Endothelial cell of umbilical vein (primary cell): Measurements from ENCODE around the gene SLC19A1. TPM values are rescaled to one million over a fixed set of nuclear protein-coding genes. Genes with fewer than 3 reads are reported as not detected.

Experiments
- BruUV-seq: library from RNA; stranded (reverse); fragments of 400-500 nt; replicated peaks from 2 replicates; lab custom pipeline; 2021; lab: Mats Ljungman, UMichigan
- CTCF ChIA-PET: fragments of 300-600, 350-600 bp; sonication (Branson Sonifier 250); formaldehyde crosslinking; loops from one replicate; lab custom pipeline; 2021; ENCODE audit warnings: antibody characterized with exemption, inconsistent platforms; lab: Charles Lee
- POLR2A ChIA-PET: fragments of 300-600, 350-600 bp; sonication (Branson Sonifier 250); formaldehyde crosslinking; loops from one replicate; lab custom pipeline; 2021; ENCODE audit warnings: antibody characterized with exemption, inconsistent platforms; lab: Charles Lee
- DNase-seq: peaks from one replicate; pipeline ENCODE4 v3.0.0-alpha.2; 2011; ENCODE audit warnings: low read depth, low spot score
- FAIRE-seq: peaks from 2 replicates; lab custom pipeline; 2011; peaks lifted over from hg19 to GRCh38; lab: Jason Lieb, UNC
- H2AFZ ChIP-seq: 2 replicates; pipeline ENCODE4 v1.6.0; 2012; ENCODE audit warnings: low read depth, low read length, control low read depth, inconsistent platforms
- H3K27ac ChIP-seq: 2 replicates; pipeline ENCODE4 v1.5.1; 2011; ENCODE audit warnings: low read depth, mild to moderate bottlenecking, control low read depth, low read length, moderate library complexity; ENCODE audit not compliant: insufficient read depth
- H3K27me3 ChIP-seq, 2 experiments: 2 replicates each; pipeline versions ENCODE4 v1.6.0 to v1.6.1; 2011; ENCODE audit warnings: low read length in 2 of 2, mixed read lengths in 1 of 2; ENCODE audit not compliant: control insufficient read depth in 2 of 2, insufficient read depth in 2 of 2
- H3K36me3 ChIP-seq, 2 experiments: 2 replicates in 1 of 2; 3 replicates in 1 of 2; pipeline ENCODE4 v1.5.1; 2011; ENCODE audit warnings: low read length in 2 of 2, mild to moderate bottlenecking in 1 of 2, moderate library complexity in 1 of 2; ENCODE audit not compliant: control insufficient read depth in 2 of 2, insufficient read depth in 2 of 2; ENCODE audit errors: extremely low read depth in 1 of 2
- H3K4me1 ChIP-seq: 3 replicates; pipeline ENCODE4 v1.5.1; 2011; ENCODE audit warnings: mild to moderate bottlenecking, low read length; ENCODE audit not compliant: control insufficient read depth, insufficient read depth; ENCODE audit errors: extremely low read depth
- H3K4me2 ChIP-seq: 2 replicates; pipeline ENCODE4 v1.6.1; 2011; ENCODE audit warnings: low read length, control low read depth, mixed read lengths; ENCODE audit not compliant: insufficient read depth
- H3K4me3 ChIP-seq, 3 experiments: fragments of 200-600 bp in 1 of 3; sonication (generic), shearing (Covaris generic) in 1 of 3; replicated peaks in 1 of 3; 2 replicates each; pipeline ENCODE4 v1.5.1; 2011 to 2016; ENCODE audit warnings: control low read depth in 3 of 3, low read length in 3 of 3, mild to moderate bottlenecking in 2 of 3, inconsistent platforms in 1 of 3, low read depth in 1 of 3, moderate library complexity in 1 of 3; ENCODE audit not compliant: insufficient read depth in 1 of 3
- H3K79me2 ChIP-seq: 2 replicates; pipeline ENCODE4 v1.6.0; 2012; ENCODE audit warnings: low read length, inconsistent platforms; ENCODE audit not compliant: control insufficient read depth, insufficient read depth
- H3K9ac ChIP-seq: replicated peaks from 2 replicates; pipeline ENCODE3; 2011; ENCODE audit warnings: low read length, control low read depth; ENCODE audit not compliant: insufficient read depth; ENCODE audit errors: extremely low read depth
- H3K9me1 ChIP-seq: replicated peaks from 3 replicates; pipeline ENCODE4 v1.6.0; 2011; ENCODE audit warnings: mild to moderate bottlenecking, low read length; ENCODE audit not compliant: control insufficient read depth, insufficient read depth; ENCODE audit errors: extremely low read depth
- H3K9me3 ChIP-seq: replicated peaks from 2 replicates; pipeline ENCODE4 v1.5.1; 2012; ENCODE audit warnings: low read length, inconsistent platforms; ENCODE audit not compliant: control insufficient read depth, insufficient read depth
- H4K20me1 ChIP-seq: replicated peaks from 2 replicates; pipeline ENCODE3; 2011; ENCODE audit warnings: mild to moderate bottlenecking, low read length; ENCODE audit not compliant: control insufficient read depth, insufficient read depth; ENCODE audit errors: extremely low read depth
- CTCF ChIP-seq, 2 donors: IDR thresholded peaks; 1 replicate in 1 of 2; 2 replicates in 1 of 2; pipeline ENCODE4 v1.5.1; 2011; ENCODE audit warnings: low read length in 2 of 2, mild to moderate bottlenecking in 2 of 2, moderate library complexity in 2 of 2, control low read depth in 1 of 2, inconsistent platforms in 1 of 2, low read depth in 1 of 2; ENCODE audit not compliant: insufficient read depth in 1 of 2; ENCODE audit errors: extremely low read depth in 1 of 2
- EZH2 ChIP-seq: IDR thresholded peaks from 2 replicates; pipeline ENCODE4 v1.6.1; 2012; ENCODE audit warnings: borderline replicate concordance, low read depth, mild to moderate bottlenecking, moderate library complexity, low read length, inconsistent platforms; ENCODE audit not compliant: severe bottlenecking
- FOS ChIP-seq: IDR thresholded peaks from 2 replicates; pipeline ENCODE4 v1.6.1; 2011; ENCODE audit warnings: mild to moderate bottlenecking, low read length, moderate library complexity, borderline replicate concordance; ENCODE audit not compliant: insufficient read depth
- GATA2 ChIP-seq: IDR thresholded peaks from 2 replicates; pipeline ENCODE4 v1.7.0; 2011; ENCODE audit warnings: low read depth, mild to moderate bottlenecking, moderate library complexity, mixed read lengths, low read length; ENCODE audit not compliant: insufficient read length, insufficient read depth
- JUN ChIP-seq: IDR thresholded peaks from 2 replicates; pipeline ENCODE4 v1.6.1; 2011; ENCODE audit warnings: borderline replicate concordance, low read depth; ENCODE audit not compliant: insufficient read length, insufficient read depth
- MAX ChIP-seq: IDR thresholded peaks from 2 replicates; pipeline ENCODE4 v1.6.1; 2011; ENCODE audit not compliant: insufficient read depth, insufficient read length
- MYC ChIP-seq: IDR thresholded peaks from one replicate; pipeline ENCODE4 v1.6.1; 2011; ENCODE audit warnings: mild to moderate bottlenecking, low read depth, low read length
- POLR2A ChIP-seq: IDR thresholded peaks from 2 replicates; pipeline ENCODE4 v1.6.1; 2012; ENCODE audit warnings: low read depth, mild to moderate bottlenecking, control low read depth, low read length
- POLR2AphosphoS5 ChIP-seq: IDR thresholded peaks from 2 replicates; pipeline ENCODE4 v1.6.1; 2012; ENCODE audit warnings: low read depth, mild to moderate bottlenecking, control low read depth, low read length, moderate library complexity; ENCODE audit not compliant: insufficient read depth
- dilution Hi-C: fragments of 300-500 bp; cut with MboI; formaldehyde crosslinking; loops from one replicate; pipeline ENCODE4 v1.15.0; 2019; ENCODE audit warnings: low sequenced_read_pairs; ENCODE audit not compliant: extremely low pct_ligation_motif_present
- intact Hi-C: fragments of 100-400 bp; cut with micrococcal nuclease; formaldehyde crosslinking; loops from one replicate; pipeline ENCODE4 v1.10.0; 2022
- polyA plus RNA-seq, 4 experiments: library from polyadenylated mRNA; depleted of rRNA in 3 of 4; stranded (reverse) in 3 of 4; unstranded in 1 of 4; fragments of >200 nt; gene quantifications; 2 replicates each; pipeline versions ENCODE4 v1.2.1 to v1.2.3, GENCODE V29; 2011 to 2012; ENCODE audit warnings: missing spikeins in 1 of 4
- total RNA-seq: library from RNA; stranded (reverse); gene quantifications from 2 replicates; pipeline ENCODE4 v1.2.3, GENCODE V29; 2021

The SLC19A1 gene
- total and polyA plus RNA-seq, 2 donors (not counting 3 experiments of a cell fraction or from before 2014, with no cell fraction given): 36.3 to 54.6 TPM

- intact Hi-C loops: loop anchor here (10.0 kb wide), 1 partner anchor 55 kb away; no protein-coding TSS in a partner anchor
- BruUV-seq: no TSS peak
- no peaks in the 10 kb centered on the region for H4K20me1 ChIP-seq
- H3K27me3 ChIP-seq: no peaks in the 10 kb centered on the region
- no peak for TF ChIP-seq POLR2A
- no peak for TF ChIP-seq EZH2
- TF ChIP-seq CTCF (IDR thresholded peaks at IDR 0.05; ENCODE audit: extremely low read depth in 1 of 2, insufficient read depth in 1 of 2, low read depth in 1 of 2, low read length in 2 of 2): no peak
- TF ChIP-seq MAX: no peak
- no peak for TF ChIP-seq FOS
- no peak for TF ChIP-seq MYC
- TF ChIP-seq GATA2: no peak
- no peak for TF ChIP-seq JUN
- no peak for TF ChIP-seq POLR2AphosphoS5
- H3K9ac ChIP-seq: no peak overlapping the region
- dilution Hi-C loops: no loop called here
- H3K9me1 ChIP-seq: no peaks in the 10 kb centered on the region
- no peaks in the 10 kb centered on the region for H3K9me3 ChIP-seq
- H3K79me2 ChIP-seq: no peaks in the 10 kb centered on the region
- CTCF ChIA-PET: interaction anchor here (1.0 to 1.4 kb wide), 2 partner anchors 9 to 116 kb away, joined by 3 to 4 read pairs; no protein-coding TSS in a partner anchor
- no peak overlapping the region for H3K4me3 ChIP-seq
- H2AFZ ChIP-seq: no peak overlapping the region
- POLR2A ChIA-PET: interaction anchor here (0.6 kb wide), 1 partner anchor 177 kb away, joined by 3 read pairs; no protein-coding TSS in a partner anchor
- H3K4me1 ChIP-seq: peaks cover 6% of the 10 kb centered on the region
- no peak for FAIRE-seq
- H3K4me2 ChIP-seq: no peak overlapping the region
- no peak overlapping the region for H3K27ac ChIP-seq
- DNase-seq: no peak
- H3K36me3 ChIP-seq: peaks cover 0 to 52% of the 10 kb centered on the region in 2 experiments
Measured at GRCh38 chr21:45479691-45480675, 62.3 kb downstream of the SLC19A1 start.
